ENCODE measurements around the gene KRTAP4-2.

GRCh38 chr17:41176744-41177387 is 1.2 kb downstream of the KRTAP4-2 start:
- no peak for TF ChIP-seq CTCF (IDR thresholded peaks at IDR 0.05; ENCODE audit: low read length)
- no peak for TF ChIP-seq EZH2 (IDR thresholded peaks at IDR 0.05; ENCODE audit: borderline replicate concordance, low read length)

Measured in OCI-LY1 (cell line).